SH-SY5Y (cell line): Measurements from ENCODE around the gene TNFRSF19.

Experiments
- GATA2 ChIP-seq: IDR thresholded peaks from 2 replicates; pipeline ENCODE4 v1.6.1; 2011; ENCODE audit warnings: mild to moderate bottlenecking, low read depth, low read length
- GATA3 ChIP-seq: IDR thresholded peaks from 2 replicates; pipeline ENCODE4 v1.6.1; 2011; ENCODE audit warnings: low read depth, mild to moderate bottlenecking, low read length, moderate library complexity

Gene TNFRSF19

DNA sequence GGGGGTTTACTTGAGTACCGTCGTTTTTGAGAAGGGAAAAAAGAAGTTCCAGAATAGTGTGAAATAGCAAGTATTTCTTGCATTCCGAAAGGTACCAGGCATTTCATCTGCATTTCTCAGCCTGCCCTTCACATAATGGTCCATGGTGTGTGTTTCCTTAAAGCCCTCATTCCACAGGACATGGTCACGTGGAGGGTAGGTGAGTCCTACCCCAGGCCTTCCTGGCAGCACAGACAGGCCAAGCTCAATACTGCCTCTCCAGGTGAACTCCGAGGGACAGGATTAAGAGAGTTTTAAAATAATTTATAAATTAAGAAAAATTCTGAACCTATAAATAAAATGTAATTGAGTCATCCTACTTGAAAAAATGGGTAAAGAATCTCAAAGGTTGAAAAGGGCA, 64.7 kb downstream of the TNFRSF19 start:
- no peak for TF ChIP-seq GATA3
- TF ChIP-seq GATA2 = no peak

DNA sequence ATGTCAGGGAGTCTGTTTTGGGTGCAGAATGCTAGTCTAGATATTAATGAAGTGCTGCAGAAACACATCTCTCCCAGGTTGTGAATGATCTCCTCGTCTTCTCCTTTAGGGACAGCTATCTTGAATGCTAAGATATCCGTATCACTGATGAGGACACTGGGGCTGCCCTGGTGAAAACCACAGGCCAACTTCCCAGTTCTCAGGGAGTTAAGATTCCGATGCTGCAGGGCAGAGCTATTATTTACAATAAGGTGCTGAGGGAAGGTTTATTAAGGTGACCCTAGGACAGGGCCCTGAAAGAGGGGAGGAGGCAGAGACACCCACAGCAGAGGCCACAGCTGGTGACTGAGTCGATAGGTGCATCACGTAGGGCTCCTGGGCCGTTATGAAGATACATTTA, 66.1 kb downstream of the TNFRSF19 start:
- TF ChIP-seq GATA3 (no peak), GATA2 (no peak)

DNA sequence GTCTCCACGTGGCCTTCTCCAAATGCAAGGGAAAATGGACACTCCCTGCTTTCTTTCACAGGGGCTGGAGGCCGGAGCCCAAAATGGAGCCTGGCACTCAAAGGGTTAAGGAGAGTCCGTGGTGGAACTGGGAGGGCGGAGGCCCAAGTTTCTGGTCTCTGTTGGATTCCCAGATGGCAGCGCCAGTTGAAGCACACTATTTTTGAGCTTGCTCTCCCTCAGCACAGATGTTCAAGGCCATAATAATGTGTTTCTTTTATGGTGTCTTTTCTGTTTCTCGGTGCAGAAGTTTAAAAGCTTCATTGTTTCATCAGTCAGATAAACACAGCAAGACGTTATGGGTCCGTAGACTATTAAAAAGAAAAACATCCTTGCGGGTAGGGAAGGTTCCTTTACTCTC, 67.6 kb downstream of the TNFRSF19 start:
- TF ChIP-seq GATA3 (no peak), GATA2 (no peak)

DNA sequence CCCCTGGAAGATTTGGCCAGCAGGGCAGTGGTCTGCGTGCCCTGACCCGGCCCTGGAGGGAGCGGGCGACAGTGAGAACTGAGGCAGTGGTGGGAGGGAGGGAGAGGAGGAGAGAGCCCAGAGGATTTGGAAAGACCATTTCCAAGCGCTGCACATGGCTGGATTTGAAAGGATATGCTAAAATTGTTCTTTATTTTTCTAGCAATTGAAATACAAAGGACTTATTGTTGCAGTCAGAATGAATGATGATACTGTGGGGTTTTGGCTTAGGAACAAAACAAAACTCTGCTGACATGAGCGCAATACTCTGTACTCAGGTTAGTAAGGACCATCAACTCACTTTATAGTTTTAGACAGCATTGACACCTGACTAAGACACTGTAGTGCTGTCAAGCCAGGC, 69.5 kb downstream of the TNFRSF19 start:
- no peak for TF ChIP-seq GATA3
- TF ChIP-seq GATA2 = no peak

DNA sequence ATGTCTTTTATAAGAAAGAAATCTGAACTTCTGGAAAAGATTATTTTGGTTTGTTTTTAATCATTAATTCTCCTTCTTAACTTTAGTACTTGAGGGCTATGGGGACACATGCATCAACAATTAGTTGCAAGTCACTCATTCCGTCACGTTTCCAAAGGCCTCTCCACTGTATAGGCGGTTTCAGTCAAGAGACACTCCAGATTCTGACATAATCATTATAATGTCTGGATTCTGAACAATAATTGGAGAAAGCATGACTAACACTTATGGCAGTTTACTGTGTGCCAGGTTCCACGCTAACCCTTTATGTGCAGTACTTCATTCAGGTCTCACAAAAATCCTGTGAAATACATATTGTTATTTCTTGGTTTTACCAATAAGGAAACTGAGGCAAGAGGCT, 71.9 kb downstream of the TNFRSF19 start:
- no peak for TF ChIP-seq GATA2
- TF ChIP-seq GATA3 = no peak

DNA sequence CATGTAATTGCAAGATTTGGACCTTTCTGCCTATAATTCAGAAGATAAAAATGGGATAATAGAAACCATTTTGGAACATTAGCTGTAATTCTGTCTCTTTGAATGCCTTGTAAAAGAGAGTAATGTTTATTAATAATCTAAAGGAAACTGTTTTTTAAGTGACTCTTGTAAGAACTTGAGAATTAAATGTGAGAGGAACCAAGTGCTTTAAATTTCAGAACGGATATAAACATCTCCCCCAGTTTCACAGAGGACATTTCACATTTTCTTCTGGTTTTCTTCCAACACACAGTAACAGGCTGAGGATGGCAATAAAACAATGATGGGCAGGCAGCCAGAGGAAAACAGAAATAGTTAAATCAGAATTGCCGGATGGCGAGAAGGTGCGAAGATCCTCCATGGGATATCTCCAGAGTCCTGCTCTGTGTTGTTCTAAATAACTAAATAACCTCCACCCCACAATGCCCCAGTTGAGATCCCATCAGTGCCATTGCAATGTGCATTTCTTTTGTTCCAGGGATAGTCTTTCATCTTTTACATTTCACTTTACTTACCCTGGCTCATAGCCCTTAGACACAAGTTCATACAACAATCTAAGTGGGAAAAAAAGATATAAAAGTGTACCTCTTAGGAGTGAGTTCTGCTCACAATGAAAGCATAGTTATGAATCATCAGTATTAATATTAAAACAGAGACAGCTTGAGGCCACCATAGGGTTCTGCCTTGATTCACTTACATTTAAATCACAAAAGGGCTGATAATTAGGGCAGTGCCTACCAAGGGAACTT, 73.3 kb downstream of the TNFRSF19 start:
- no peak for TF ChIP-seq GATA3

DNA sequence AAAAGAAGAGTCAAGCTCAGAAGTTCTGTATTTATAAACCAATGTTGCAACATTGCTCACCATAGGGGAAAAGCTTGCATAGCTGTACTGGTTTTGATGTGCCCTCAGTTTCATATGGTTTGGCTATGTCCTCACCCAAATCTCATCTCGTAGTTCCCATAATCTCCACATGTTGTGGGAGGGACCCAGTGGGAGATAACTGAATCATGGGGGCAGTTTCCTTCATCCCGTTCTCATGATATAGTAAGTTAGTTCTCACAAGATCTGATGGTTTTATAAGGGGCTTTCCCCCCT, 73.9 kb downstream of the TNFRSF19 start:
- TF ChIP-seq GATA2 = no peak

DNA sequence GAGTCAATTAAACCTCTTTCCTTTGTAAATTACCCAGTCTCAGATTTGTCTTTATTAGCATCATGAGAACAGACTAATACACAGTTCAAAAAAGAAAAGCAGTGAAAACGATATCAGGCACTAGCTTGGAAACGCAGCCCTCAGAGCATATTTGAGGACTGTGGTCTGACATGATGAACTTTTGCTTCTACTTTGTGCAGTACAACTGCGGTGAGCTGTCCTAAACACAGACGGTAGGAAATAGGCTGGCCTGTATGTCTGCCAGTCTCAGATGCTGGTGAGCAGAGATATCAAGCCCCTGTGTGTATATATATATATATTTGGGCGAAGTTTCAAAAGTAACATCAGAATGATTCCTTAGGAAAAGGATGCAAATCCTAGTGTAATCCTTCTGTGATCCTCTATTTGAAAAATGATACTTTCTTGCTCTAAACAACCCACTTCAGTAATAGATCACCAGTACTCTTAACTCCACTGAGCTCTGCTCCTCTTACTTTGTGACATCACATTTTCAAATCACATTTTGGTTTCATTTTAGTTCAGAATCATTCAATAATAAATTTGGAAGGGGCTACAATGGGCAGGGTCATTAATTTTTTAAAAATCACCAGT, 74.4 kb downstream of the TNFRSF19 start:
- no peak for TF ChIP-seq GATA3
- no peak for TF ChIP-seq GATA2

DNA sequence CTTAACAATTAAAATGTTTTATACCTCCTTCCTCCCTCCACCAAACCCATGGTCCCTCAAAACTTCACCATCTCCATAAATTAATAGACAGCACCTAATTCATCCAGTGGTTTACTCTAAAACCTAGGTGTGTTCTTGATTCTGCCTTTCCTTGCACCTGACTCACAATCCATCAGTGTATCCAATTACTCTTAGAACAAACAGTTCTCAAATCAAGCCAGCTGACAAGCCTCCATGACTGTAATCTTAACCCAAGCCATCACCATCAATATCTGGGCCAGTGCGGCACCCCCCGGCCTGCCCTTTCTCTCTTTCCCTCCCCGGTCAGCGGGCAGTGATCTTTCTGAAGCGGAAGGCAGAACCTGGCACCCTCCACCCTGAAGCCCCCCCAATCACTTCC, 75.6 kb downstream of the TNFRSF19 start:
- TF ChIP-seq GATA2 (no peak), GATA3 (no peak)

DNA sequence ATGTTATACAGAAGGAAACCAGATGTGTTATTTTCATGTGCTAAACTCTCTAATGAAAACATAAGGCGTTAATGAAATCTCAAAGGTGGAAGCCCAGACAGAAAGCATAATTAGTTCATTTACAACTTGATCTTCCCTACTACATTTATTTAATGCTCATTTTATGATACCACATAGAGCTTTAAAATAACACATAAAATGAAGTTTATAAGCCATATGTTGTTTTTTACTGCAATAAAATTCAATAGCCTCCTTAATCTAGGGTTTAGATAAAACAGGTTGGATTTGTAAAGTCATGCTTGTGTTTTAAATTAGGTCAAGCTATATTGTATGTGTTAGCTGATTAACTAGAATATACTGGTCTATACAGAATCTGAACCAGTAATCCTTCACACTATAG, 81.2 kb downstream of the TNFRSF19 start:
- no peak for TF ChIP-seq GATA2

DNA sequence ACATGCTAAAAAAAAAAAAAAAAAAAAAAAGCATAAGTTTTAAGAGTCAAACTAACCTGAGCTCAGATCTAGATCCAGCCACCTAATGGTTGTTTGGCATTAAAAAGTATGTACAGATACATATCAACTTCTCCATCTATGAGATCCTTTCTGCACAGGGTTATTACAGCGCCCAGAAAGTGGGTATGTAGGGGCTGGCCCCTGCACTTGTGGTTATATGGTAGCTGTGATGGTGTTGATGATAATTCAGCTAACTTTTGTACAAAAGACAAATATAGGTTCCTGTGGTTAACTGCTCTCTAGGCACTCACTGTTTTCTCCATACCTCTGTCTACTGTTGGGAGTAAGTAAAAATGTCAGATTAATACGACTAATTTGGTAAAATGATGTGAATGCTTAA, 81.7 kb downstream of the TNFRSF19 start:
- TF ChIP-seq GATA2 = no peak
- no peak for TF ChIP-seq GATA3

DNA sequence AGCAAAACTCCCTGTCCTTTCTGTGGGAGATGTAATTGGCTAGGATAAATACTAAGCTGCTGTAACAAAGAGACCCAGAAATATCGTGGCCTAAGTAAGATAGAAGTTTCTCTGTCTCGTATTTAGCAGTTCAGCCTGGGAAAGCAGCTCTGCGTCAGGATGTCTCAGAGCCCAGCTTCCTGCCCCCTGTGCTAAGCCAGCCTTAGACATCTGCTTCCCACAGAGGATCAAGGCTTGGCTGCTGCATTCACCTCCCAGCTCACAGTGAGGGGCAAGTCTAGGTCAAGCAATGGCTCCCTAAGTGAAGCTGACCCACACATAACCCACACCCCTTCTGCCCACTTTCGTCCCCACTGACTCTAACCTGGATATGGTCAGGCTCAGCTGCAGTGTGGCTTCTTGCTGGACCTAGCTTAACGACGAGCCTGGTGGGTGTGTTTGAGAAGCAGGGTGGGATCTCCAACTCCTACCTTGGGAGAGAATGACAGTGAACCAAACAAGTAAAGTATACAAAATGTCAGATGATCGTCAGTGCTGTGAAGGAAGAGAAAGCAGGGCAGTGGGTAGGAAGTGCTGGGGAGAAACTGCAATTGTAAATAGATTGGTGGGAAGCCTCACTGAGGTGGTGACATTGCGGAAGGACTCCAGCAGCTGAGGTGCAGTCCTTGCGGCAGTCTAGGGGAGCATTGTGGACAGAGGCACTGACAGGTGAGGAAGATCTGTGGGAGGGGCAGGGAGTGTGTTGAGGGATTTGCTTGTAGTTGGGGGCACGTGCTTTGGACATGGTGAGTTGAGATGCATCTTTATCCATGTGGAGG, 82.9 kb downstream of the TNFRSF19 start:
- TF ChIP-seq GATA3 = no peak
- TF ChIP-seq GATA2 = no peak

DNA sequence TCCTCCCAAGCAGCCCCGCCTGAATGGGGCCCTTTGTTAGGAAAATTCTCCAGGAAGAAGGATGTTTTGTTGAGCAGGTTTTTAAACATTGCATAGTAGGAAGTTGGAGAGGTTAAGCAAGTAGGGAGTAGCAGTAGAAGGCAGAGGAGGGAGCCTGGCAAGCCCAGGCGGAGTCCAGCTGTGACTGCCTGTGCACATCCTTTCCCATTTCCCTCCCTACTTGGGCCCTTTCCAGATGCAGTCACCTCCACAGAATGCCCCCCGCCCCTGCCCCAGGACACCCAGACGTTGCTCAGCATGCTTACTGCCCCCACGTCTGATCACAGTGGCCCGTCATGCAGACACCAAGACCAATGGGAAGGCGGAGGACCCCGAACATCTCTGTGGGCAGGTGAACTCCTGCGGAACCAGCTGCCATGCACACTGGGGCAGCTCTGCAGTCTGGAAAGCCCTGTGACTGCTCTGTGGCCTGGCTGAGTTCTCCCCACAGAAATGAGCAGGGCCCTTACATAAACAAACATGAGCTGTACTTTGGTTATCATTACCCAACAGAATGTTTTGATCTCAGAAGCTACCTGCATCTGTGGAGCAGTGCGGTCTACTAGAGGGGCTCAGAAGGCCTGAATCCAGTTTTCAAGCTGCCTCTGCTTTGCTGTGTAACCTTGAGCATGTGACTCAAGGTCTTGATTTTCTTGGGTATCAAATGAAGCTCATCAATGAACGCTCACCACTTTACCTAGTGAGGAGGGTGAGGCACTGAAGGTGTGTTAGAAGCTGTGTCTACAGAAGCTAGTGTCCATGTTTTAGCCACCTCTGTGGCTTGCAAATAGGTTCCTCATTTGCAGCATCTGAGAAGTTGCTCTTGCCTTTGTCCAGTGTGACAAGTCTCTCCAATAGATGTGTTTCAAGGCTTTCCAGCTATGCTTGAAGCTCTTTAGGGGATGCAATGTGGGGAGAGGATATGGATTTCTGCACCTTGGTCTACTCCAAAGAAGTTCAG, 84.2 kb downstream of the TNFRSF19 start:
- TF ChIP-seq GATA3 = no peak
- no peak for TF ChIP-seq GATA2

DNA sequence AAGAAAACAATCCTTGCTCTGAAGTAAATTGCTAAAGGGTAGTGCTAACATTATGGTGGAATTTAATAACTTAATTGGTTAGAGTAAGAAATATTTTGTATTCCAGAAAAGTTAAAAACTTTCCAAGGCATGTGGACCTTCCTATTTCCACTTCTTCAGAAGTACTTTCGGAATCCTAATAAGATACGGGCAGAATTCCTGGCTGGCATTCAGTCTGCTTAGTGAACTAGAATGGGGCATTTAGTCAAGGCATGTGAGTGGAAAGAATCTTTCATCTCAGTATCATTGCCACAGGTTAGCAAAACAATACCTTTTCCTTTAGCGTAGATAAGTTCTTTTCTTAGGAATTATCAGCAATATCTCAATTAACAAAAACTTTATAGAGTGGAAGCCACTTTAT, 85.1 kb downstream of the TNFRSF19 start:
- TF ChIP-seq GATA2 (no peak), GATA3 (no peak)
